Measurements from ENCODE around the gene IGSF3.

IGSF3 gene

DNA sequence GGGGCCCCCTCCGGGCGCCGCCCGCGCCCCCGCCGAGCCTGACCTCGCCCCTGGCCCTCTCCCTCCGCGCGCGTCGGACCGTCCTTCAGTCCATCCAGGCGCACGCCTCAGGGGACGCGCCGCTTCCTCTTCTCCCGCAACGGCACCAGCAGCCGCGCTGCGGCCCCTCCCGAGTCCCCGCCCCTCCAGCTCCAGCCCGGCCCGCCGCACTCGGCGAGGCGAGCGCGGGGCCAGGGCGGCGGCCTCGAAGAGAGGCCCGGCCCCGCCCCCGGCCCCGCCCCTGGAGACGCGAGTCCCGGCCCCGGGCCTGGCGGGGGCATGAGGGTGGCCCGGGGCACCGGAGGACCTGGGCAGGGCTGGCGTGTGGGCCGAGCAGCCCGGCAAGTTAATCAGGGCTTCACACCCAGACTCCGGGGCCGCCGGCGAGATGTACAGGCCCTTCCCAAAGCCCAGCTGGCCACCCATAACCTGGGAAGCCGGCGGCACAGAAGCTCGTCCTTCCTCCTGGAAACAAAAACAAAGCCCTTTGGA, at the start of gene IGSF3:
IGSF3 (minus strand) TSS at position 159 of the 531 bp plus-strand sequence. CDS start 1,407 bp downstream, outside the sequence.
- peak; percentile 52 for DNase-seq (ENCODE audit: low read depth)
- H3K4me3 ChIP-seq (ENCODE audit: low read depth, low read length): peak within 1 kb of the TSS; percentile 57
- no peak for TF ChIP-seq CTCF (IDR thresholded peaks at IDR 0.05; ENCODE audit: insufficient read depth, low read depth, low read length, missing control alignments)

GRCh38 chr1:116717318-116717717, 49.8 kb upstream of the IGSF3 start:
- H3K4me3 ChIP-seq (ENCODE audit: low read depth, low read length): no peak overlapping the region
- DNase-seq (ENCODE audit: low read depth): no peak
- no peak for TF ChIP-seq CTCF (IDR thresholded peaks at IDR 0.05; ENCODE audit: insufficient read depth, low read depth, low read length, missing control alignments)

- no peak for DNase-seq (ENCODE audit: low read depth)
- H3K4me3 ChIP-seq (ENCODE audit: low read depth, low read length): no peak overlapping the region
- TF ChIP-seq CTCF (IDR thresholded peaks at IDR 0.05; ENCODE audit: insufficient read depth, low read depth, low read length, missing control alignments): no peak
Observed at GRCh38 chr1:116716391-116716790, 48.9 kb upstream of the IGSF3 start.

DNA sequence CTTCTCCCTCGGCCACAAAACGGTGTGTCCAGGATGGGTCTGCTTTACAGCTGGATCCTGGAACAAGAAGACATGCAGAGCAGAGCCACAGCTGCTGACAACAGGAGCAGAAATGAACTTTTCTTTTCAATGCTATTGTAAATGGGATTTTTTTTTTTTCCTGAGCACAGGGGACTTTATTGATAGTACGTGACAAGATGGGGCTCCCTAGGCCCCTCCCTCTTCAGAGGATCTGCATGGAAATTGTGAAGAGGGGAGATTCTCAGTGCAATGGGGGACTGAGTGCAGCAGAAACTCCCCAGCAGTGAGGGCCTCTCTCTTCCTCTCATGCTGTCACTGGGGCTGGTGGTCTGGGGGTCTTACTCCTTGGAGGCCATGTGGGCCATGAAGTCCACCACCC, 45.9 kb upstream of the IGSF3 start:
- no peak for DNase-seq (ENCODE audit: low read depth)
- no peak overlapping the region for H3K4me3 ChIP-seq (ENCODE audit: low read depth, low read length)
- TF ChIP-seq CTCF (IDR thresholded peaks at IDR 0.05; ENCODE audit: insufficient read depth, low read depth, low read length, missing control alignments): no peak

- no peak for DNase-seq (ENCODE audit: low read depth)
Observed at GRCh38 chr1:116712510-116712909, 45.0 kb upstream of the IGSF3 start.

GRCh38 chr1:116711263-116711840, 43.8 kb upstream of the IGSF3 start:
- DNase-seq (ENCODE audit: low read depth): no peak

More at GRCh38 chr1:116712510-116712909, 45.0 kb upstream of the IGSF3 start:
- no peak for TF ChIP-seq CTCF (IDR thresholded peaks at IDR 0.05; ENCODE audit: insufficient read depth, low read depth, low read length, missing control alignments)
- no peak overlapping the region for H3K4me3 ChIP-seq (ENCODE audit: low read depth, low read length)

More at GRCh38 chr1:116711263-116711840, 43.8 kb upstream of the IGSF3 start:
- no peak overlapping the region for H3K4me3 ChIP-seq (ENCODE audit: low read depth, low read length)
- TF ChIP-seq CTCF (IDR thresholded peaks at IDR 0.05; ENCODE audit: insufficient read depth, low read depth, low read length, missing control alignments): no peak

Measured in GM12865 (cell line).